GM18519 (cell line): ENCODE results near the gene VWA1.
"Not testable (repeated sequence)": the region's sequence is repeated elsewhere in the genome, so short reads cannot be mapped to it uniquely, and the experiment has no call there.

Source experiments
- ATAC-seq: cut with Tn5 transposase; IDR thresholded peaks from one replicate; pipeline ENCODE4 v1.9.1; 2021; ENCODE audit warnings: mild to moderate bottlenecking, moderate library complexity; ENCODE audit not compliant: unreplicated experiment, low FRiP score

Gene VWA1

GRCh38 chr1:1422465-1423244, 12.8 kb upstream of the VWA1 start:
- ATAC-seq = no peak

GRCh38 chr1:1423245-1423597, 12.3 kb upstream of the VWA1 start:
- ATAC-seq = no peak

GRCh38 chr1:1424707-1425106, 10.8 kb upstream of the VWA1 start:
- ATAC-seq = no peak

DNA sequence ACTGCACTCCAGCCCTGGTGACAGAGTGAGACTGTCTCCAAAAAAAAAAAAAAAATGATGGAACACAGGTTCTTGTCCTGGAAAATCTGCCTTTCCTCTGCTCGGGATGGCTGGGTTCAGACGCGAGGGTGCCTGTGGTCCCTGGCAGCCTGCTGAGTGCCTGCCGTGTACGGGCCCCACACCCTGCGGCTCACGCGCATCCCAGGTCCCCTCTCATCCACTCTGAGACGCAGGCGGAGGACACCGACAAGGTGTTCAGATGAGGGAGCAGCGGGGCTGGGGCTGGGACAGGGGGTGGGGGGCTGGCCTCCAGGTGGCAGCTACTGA, 10.1 kb upstream of the VWA1 start:
- ATAC-seq = no peak

DNA sequence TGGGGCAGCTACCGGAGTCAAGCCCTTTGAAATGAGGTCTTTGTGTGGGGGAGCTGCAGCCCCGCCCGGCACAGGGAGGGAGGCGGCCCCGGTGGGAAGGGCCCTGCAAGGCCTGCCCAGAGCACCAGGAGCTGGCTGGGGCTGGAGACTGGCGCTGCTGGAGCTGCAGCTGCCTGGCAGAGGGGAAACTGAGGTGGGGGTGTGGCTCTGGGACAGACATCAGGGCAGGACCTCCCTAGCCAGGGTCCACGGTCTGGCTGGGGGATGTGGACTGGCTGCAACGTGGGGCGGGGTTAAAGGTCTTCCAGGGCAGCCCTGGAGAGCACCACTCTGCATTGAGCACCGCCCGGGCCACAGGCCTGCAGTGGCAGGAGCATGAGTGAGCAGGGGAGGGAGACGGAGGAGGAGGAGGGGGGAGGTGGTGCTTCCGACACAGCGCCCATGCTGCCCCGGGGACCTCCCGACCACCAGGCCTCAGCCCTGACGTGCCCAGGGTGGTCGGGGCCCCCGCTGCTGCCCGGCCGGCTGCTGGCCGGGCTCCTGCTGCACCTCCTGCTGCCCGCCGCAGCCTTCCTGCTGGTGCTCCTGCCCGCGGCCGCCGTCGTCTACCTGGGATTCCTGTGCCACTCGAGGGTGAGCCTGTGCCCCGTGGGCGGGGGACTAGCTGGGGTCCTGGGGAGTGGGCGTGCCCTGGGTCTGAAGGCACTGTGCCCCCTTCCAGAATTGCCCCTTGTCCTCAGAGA, 9.6 kb upstream of the VWA1 start:
- ATAC-seq = no peak

- ATAC-seq = no peak
These were observed 8.9 kb upstream of the VWA1 start for GRCh38 chr1:1426496-1427105.

GRCh38 chr1:1427106-1427819, 8.2 kb upstream of the VWA1 start:
- ATAC-seq = no peak

- ATAC-seq = no peak
These were observed 7.7 kb upstream of the VWA1 start for GRCh38 chr1:1427820-1428148.

GRCh38 chr1:1428174-1428573, 7.3 kb upstream of the VWA1 start:
- ATAC-seq = no peak

DNA sequence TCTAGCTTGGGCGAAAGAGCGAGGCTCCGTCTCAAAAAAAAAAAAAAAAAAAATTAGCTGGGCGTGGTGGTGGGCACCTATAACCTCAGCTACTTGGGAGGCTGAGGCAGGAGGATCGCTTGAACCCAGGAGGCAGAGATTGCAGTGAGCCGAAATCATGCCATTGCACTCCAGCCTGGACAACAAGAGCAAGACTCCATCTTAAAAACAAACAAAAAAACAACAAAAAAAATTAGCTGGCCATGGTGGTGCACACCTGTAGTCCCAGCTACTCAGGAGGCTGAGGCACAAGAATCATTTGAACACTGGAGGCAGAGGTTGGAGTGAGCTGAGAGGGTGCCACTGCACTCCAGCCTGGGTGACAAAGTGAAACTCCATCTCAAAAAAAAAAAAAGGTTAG, 6.5 kb upstream of the VWA1 start:
- not testable (repeated sequence) for ATAC-seq

GRCh38 chr1:1429671-1430073, 5.8 kb upstream of the VWA1 start:
- no peak for ATAC-seq

DNA sequence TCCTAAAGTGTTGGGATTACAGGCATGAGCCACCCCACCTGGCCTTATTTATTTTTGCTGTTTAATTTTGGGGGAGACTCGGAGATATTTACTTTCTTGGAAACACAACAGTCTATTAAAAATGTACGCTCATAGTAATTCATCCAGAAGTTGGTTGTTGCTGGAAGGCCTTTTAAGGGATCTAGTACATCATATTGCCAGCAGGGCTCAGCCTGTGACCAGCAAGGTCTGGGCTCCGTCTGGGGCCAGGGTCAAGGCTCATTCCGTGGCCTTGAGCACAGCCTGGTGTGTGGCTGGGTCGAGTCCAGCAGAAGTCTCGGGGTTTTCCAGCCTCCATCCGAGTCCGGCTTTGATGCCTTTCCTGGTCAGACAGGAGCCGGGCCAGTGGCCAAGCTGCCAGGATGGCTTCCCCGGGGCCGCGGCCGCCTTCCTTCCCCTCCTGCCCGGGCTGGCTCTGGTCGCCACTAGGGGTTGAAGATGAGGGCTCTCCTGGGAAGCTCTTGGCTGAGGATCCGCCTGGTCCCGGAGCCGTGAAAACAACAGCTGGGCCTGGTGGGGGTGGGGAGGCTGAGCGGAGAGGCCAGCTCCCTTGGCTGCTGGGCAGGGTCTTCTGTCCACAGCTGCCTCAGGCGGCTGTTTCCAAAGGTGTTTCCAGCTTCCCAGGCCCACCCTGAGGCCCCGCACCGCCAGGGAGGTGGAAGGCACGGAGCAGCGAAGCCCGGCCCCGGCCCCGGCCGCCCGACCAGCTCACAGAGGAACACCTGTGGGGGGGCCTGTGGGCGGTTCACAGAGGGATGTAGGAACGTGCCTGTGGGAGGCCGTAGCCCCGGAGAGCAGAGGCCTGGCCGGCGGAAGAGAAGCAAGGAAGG, 5.1 kb upstream of the VWA1 start:
- no peak for ATAC-seq

DNA sequence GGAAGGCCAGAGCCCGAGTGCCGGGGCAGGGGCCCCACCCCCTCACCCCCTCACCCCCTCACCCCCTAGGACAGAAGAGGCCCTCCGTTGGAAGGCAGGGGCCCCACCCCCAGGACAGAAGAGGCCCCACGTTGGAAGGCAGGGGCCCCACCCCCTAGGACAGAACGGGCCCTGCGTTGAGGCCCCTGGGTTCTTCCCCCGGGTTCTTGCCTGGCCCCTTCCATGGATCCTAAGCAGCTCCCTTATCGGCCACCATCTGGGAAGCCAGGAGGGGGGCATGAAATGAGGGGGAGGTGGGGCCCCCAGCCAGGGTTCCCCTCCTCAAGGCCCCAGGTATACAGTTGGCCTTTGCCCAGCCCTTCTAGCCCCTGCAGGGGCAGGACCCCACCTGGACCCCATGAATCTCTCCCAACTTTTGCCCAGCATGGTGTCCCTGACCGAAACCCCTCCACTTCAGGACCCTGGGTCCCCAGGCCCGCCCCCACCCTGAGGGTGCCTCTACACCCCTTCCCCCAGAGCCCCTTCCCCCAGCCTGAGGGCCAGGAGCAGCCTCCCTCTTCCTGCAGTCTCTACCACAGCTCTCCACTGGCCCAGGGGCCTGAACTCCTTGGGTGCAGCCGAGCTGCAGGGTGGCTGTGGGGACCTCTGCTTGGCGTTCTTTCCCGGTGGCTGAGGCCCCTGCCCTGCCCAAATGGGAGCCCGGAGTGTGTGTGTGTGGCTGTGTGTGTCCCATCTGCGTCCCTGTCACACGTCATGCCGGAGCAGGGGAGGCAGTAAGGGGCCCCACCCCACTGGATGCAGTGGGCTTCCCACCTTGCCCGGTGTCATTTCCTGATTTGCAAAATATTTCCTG, 4.3 kb upstream of the VWA1 start:
- ATAC-seq = no peak

DNA sequence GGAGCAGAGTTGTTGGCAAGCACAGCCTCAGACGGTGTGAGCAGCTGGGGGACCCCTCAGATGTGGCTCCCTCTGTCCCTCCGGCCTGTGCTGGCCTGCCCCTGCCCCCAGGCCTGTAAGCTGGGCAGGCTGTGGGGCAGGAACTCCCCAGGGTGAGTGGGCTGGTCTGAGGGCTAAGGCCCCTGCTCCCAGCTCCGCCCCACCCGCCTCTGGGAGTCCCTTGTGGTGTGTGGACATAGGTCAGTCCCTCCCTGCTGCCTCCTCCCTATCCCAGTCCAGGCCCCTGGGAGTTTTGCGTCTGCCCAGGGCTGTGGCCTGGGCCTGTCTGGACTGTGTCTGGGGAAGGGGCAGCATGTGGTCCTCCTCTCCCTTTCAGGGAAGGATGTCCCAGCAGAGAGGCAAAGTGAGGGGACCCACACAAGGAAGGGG, 3.6 kb upstream of the VWA1 start:
- no peak for ATAC-seq

DNA sequence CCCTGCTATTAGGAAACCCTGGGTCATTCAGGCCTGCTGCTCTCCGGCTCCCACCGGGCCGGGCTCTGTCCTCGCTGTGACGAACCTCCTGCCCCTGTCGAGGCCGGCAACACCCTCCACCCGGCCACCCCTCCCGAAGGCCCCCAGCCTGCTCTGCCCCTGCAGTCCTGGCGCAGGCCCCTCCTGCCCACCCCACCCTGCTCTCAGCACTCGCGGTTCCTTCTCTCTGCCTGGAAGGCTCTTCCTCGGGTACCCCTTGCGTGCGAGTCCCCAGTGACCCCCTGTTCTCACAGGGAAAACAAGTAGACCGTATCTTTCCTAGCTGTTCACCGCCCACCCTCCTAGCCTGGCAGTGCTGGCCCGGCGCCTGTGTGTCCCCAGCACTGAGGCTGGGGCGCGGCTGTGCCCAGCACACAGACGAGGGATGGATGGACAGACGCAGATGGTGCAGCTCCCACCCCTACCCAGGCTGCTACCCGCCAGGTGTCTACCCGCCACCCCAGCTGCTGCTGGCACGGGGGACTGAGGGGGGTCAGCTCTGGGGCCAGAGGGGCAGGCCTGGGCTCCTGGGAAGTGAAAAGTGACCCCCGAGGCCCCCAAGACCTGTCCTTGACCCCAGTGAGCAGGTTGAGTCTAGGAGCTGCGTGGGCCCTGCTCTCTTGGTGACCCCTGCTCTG, 3.1 kb upstream of the VWA1 start:
- ATAC-seq = no peak

DNA sequence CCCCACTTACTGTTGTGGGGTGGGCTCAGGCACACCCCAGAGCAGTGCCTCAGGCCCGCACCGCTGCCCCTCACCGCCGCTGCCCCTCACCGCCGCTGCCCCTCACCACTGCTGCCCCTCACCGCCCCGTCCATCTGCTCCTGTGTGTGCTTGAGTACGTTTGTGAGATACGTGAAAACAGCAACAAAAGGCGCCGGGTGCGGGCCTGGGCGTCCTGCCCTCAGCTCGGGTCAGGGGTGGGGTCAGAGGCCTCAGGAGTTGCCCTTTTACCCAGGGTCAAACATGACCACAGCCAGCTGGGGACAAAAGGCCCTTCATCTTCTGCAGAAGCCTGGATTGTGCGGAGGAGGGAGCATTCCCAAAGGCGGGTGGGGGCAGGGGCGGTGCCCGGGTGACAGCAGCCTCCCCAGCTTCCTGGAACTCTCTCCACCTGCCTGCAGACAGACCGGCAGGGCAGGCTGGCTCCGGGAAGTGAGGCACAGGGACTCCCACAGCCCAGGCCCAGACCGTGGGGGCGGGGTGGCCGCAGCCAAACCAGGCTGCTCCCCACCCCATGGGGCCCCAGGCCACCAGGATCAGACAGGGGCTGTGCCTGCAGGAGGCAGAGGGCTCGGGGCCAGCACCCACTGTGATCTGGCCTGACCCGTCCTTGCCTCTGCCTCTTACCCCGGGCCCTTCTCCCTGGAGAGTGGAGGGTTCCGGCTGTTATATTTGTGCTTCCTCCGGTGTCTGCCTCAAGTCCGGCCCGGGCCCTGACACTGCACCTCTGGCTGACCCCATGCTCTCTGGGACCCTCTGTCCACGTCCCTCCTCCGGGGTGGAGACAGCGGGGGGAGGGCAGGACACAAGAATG, 2.3 kb upstream of the VWA1 start:
- ATAC-seq = no peak

GRCh38 chr1:1433804-1434130, 1.7 kb upstream of the VWA1 start:
- no peak for ATAC-seq

DNA sequence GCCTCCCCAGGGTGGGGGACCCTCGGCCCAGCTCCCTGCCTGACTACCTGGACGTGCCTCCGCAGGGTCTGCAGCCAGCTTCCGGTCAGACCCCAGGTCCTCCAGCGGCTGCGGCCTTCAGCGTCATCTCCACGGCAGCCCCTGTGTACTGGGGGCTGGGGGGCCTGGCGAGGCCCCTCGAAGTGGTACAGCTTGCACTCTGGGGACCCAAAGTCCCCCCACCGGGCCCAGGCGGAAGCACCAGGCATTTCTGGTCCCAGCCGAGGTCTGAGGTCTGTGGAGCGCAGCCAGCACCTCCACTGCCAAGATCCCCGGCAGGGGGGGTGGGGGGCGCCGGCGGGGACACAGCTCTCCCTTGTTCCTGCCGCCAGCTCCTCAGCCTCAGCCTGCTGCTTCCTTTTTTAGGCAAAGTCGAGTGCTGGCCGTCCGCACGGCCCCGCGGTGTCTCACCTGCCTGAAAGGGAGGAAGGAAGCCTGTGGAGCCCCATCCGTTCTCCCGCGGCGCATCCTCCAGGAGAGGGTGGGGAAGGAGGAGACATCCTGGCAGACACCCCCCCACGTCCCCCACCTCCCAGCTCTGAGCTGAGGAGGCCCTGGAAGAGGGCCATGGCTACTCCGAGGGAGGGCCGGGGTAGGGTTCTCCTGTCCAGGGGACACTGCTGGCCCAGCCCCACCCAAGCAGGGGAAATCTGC, 1.2 kb upstream of the VWA1 start:
- ATAC-seq = no peak
